ENCODE measurements around the gene AGTR1. TPM values are rescaled to one million over a fixed set of nuclear protein-coding genes. Genes with fewer than 3 reads are reported as not detected.

Gene AGTR1
- total RNA-seq, 1 experiment from 2014 or later, result not detected

DNA sequence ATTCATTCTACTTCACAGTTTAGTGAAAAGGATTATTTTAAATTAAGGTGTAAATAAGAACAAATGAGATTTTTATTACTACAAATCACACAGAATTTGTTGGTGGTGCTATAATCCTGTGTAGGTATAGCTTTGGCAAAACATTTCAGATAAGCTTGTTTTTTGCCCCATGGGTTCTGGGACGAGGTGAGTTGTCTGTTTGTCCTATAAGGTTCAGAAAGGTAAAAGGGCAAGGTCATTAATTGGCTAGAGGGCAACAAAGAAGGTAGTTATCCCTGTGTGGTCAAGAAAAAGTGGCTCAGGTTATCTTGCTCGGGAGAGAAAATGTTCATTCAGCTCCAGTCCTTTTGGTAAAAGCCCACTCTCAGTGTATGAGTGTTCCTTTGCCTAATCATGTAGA, 23.2 kb downstream of the AGTR1 start:
- Histone ChIP-seq H3K23ac (ENCODE audit: insufficient read length, low read depth, low read length) (no peak overlapping the region), H4K20me1 (ENCODE audit: control insufficient read depth, insufficient read depth, insufficient read length) (no peaks in the 10 kb centered on the region), H2BK15ac (ENCODE audit: low read depth, low read length) (no peak overlapping the region), H3K27me3 (ENCODE audit: insufficient read depth, low read length) (no peaks in the 10 kb centered on the region), H4K8ac (replicated peaks; ENCODE audit: insufficient read length, low read depth, low read length) (no peak overlapping the region), H3K79me2 (ENCODE audit: insufficient read depth, low read length) (no peaks in the 10 kb centered on the region), H2BK5ac (ENCODE audit: insufficient read length, low read length) (no peak overlapping the region), H3K56ac (ENCODE audit: insufficient read length, low read depth, low read length) (no peak overlapping the region), H2BK120ac (ENCODE audit: low read depth, low read length, poor library complexity, severe bottlenecking) (no peak overlapping the region), H2BK12ac (ENCODE audit: insufficient read length, low read depth, low read length) (no peak overlapping the region), H2AFZ (ENCODE audit: low read length) (no peak overlapping the region), H3K14ac (ENCODE audit: insufficient read depth, low read length) (no peak overlapping the region), H4K91ac (ENCODE audit: insufficient read length, low read depth, low read length) (no peak overlapping the region), H4K5ac (ENCODE audit: insufficient read length, low read depth, low read length) (no peak overlapping the region), H2AK5ac (ENCODE audit: insufficient read length, low read length) (no peak overlapping the region), H3K79me1 (ENCODE audit: insufficient read depth, low read depth, low read length, poor library complexity, severe bottlenecking) (no peaks in the 10 kb centered on the region), H3K4me2 (ENCODE audit: insufficient read depth, insufficient read length, low read length) (no peak overlapping the region), H3K23me2 (ENCODE audit: insufficient read length, low read depth, low read length, poor library complexity, severe bottlenecking) (no peaks in the 10 kb centered on the region), H2BK20ac (ENCODE audit: low read depth, low read length, poor library complexity, severe bottlenecking) (no peak overlapping the region), H3K9ac (ENCODE audit: extremely low read depth, insufficient read length, low read length) (no peak overlapping the region), H3K27ac (ENCODE audit: insufficient read length, low read depth, low read length) (no peak overlapping the region), H3K4me1 (ENCODE audit: insufficient read depth, low read length) (no peaks in the 10 kb centered on the region), H3T11ph (ENCODE audit: low read length) (no peak overlapping the region), H3K4ac (ENCODE audit: low read depth, low read length) (no peak overlapping the region), H3K9me3 (ENCODE audit: control insufficient read depth, low read depth, low read length) (no peaks in the 10 kb centered on the region), H3K18ac (ENCODE audit: insufficient read length, low read depth, low read length) (no peak overlapping the region)
- H3K27me3 Mint-ChIP-seq (ENCODE audit: low read depth), result no peaks in the 10 kb centered on the region
- WGBS (ENCODE audit: extremely low coverage, insufficient read length, low lambda C conversion rate), result no CpG with 5 or more reads among the region's 2 CpGs
- no peaks in the 10 kb centered on the region for H3K9me3 Mint-ChIP-seq
- no peak overlapping the region for H3K27ac Mint-ChIP-seq
- no peak overlapping the region for H3K4me3 Mint-ChIP-seq
- TF ChIP-seq, protein P1, sequence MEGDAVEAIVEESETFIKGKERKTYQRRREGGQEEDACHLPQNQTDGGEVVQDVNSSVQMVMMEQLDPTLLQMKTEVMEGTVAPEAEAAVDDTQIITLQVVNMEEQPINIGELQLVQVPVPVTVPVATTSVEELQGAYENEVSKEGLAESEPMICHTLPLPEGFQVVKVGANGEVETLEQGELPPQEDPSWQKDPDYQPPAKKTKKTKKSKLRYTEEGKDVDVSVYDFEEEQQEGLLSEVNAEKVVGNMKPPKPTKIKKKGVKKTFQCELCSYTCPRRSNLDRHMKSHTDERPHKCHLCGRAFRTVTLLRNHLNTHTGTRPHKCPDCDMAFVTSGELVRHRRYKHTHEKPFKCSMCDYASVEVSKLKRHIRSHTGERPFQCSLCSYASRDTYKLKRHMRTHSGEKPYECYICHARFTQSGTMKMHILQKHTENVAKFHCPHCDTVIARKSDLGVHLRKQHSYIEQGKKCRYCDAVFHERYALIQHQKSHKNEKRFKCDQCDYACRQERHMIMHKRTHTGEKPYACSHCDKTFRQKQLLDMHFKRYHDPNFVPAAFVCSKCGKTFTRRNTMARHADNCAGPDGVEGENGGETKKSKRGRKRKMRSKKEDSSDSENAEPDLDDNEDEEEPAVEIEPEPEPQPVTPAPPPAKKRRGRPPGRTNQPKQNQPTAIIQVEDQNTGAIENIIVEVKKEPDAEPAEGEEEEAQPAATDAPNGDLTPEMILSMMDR (conservative IDR thresholded peaks at IDR 0.05), result no peak
- peaks cover 15% of the 10 kb centered on the region in 2 experiments for H3K4me1 Mint-ChIP-seq
- no peaks in the 10 kb centered on the region for H3K36me3 Mint-ChIP-seq (ENCODE audit: insufficient read depth in 1 of 3, low read depth in 3 of 3)
- no peak for DNase-seq

All from H9 (cell line).